GM19372 (cell line): Measurements from ENCODE around the gene CALB2.
"Not testable (repeated sequence)": the region's sequence is repeated elsewhere in the genome, so short reads cannot be mapped to it uniquely, and the experiment has no call there.

ENCODE experiments used
- ATAC-seq: cut with Tn5 transposase; IDR thresholded peaks from one replicate; pipeline ENCODE4 v1.9.1; 2021; ENCODE audit warnings: mild to moderate bottlenecking, low read depth, moderate library complexity; ENCODE audit not compliant: unreplicated experiment

The CALB2 gene

DNA sequence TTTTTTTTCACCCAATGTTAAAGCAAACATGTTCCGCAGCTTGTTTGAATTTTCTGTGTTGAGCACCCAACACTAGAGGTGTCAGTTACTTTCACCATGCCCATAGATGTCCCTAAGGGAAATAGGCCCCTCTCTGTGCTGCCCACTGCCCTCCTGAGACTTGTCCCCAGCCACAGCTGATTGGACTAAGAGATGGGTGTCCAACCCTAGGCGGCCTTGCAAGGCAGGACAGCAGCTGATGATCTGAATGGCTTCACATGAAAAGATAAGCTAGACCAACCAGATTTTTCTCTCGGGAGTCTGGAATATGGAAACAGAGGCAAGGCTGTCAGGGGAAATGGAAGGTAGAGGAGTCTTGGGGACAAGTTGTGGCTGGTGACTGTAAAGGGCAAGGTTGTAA lies 6.1 kb upstream of the CALB2 start:
- no peak for ATAC-seq

DNA sequence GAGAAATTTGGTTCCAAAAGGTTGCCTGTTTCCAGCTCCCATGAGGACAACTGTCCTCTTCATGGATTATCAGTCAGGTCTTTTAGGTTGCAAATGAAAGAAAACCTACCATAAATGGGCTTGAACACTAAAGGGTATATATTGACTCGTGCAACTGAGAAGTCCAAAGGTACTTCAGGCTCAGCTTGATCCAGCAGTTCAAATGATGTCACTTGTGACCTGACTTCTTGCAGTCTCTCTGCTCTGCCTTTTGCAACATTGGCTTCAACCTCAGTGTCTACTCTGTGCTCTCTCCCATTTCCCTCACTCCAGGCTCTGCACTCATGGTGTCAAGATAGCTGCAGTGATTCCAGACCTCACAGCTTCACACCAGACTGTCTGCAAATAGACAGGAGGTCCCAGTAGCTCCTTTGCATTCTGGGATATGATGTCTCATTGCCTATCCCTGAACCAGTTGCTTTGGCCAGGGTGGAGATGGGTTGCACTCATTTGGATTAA lies 5.5 kb upstream of the CALB2 start:
- ATAC-seq: no peak

DNA sequence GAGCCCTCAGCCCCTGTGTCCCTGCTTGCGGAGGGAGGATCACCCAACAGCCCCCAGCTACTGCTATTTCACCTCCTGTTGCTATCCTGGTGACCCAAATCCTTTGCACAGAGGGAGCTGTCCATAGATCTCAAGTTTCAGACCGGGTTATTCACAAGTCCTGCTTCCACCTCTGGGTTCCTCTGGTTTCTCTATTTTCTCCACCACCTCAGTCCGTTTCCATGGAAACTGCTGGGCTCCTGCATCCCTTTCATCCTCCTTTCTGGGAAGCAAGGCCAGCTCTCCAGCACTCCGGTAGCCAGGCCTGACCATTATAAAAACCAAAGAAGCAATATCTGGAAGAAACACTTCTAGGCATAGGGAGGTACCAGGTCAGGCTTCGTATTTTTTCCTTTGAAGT lies 4.8 kb upstream of the CALB2 start:
- ATAC-seq: no peak

DNA sequence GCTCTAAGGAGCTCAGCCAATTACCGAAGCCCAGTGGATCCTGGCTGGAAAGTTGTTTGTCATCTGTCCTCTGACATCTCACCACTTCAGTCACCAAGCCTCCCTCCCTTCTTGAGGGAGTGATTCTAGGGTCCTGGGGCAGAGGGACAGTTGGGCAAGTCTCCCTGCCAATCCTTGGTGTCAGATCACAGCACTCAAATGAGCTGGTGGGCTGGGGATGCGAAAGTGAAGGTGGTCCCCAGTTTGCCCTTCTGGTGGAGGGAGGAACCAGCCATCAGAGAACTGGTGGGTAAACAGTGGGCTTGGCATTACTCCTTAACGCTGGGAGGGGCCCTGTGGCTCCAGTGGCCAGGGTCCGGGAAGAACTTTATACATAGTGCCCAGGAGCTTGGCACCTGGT lies 4.4 kb upstream of the CALB2 start:
- no peak for ATAC-seq

DNA sequence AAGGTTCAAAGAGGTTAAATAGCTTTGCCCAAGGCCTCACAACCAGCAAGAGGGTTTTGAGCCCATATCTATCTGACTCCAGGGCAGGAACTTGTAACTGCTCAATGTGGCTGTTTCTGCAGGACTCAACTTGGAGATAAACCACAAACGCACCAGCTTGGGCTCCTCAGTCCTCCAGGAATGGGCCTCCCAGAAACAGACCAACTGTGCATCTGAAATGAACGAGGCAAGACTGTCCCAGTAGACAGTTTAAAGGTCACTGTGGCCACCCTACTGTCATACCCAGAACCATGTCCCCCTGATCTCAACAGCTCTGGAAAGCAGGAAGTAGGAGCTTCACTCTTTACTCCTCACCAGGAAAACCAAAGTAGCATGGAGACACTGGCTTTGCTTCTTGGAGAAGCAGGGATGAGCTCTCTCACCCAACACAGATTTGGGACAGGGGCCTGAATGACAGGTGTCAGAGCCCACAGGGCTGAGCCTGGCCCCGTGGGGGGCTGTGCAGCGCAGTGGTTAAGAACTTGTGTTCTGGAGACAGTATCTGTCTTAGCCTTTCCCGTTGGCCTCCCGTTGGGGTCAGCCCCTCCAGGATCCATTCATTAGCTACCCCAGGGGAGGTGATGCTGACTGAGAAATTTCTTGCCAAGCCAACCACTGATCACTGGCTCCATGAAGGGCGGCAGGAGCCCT lies 2.3 kb upstream of the CALB2 start:
- no peak for ATAC-seq

DNA sequence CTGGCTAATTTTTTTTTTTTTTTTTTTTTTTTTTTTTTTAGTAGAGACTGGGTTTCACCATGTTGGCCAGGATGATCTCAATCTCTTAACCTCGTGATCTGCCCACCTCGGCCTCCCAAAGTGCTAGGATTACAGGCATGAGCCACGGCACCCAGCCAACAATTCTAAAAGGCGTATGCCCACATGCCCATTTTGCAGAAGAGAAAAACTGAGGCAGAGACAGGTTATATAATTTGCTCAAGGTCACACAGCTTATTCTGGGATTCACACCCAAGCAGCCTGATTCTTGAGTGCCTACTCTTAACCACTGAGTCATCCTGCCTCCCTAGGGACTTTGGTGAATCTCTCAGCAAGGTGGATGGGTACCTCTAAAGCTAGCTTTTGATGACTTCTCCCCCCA lies 1.6 kb upstream of the CALB2 start:
- not testable (repeated sequence) for ATAC-seq

DNA sequence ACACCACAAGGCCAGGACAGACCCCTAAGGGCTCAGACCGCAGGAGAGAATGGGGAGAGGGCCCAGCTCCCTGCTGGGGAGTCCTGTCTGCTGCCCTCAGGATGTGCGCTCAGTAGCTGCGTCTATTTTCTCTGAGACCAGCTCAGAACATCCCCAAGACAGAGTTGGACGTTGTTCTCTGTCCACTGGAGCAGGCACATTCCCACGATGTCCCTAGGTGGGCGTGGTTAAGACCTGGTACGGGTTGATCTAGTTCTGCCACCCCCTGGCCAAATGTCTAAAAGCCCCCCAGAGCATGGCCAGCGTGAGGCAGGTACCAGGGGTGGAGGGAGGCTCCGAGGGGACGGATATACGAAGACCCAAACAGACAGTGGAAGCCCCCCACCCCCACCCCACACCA lies 842 bp upstream of the CALB2 start:
- ATAC-seq: no peak

DNA sequence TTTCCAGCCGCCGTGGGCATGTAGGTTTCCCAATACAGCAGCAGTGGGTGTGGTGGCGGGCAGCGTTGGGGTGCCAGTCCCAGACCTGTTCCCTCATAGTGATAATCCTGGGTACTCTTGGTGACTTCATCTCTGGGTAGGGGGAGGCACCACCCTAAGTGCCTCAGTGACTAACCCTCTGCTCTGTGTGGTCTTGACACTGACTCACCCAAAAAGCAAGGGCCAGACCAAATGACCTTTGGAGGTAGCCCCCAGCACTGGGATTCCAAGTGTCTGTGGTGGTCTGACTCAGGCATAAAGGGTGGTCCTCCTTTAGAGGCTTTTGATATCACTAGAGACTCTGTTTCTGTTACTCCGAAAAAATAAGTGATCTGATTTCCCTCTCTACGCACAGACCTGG lies 908 bp downstream of the CALB2 start:
- ATAC-seq: no peak

DNA sequence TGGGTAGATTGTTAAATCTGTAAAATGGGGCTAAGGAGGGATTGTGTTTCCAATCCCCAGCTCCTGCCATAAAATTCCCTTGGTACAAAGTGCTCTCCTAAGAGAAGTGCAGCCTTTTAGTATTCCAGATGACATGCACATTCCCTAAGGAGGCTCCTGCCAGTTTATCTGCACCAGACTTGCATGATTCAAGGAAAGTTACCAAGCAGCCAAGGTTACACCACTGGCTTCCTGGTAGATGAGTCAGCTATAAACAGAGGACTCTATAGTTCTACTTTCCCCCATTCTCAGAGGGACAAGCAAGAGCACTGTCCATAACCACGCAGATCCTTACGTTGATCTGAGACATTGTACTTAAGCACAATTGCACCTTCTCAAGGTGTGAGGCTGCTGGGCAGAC lies 1.9 kb downstream of the CALB2 start:
- no peak for ATAC-seq

DNA sequence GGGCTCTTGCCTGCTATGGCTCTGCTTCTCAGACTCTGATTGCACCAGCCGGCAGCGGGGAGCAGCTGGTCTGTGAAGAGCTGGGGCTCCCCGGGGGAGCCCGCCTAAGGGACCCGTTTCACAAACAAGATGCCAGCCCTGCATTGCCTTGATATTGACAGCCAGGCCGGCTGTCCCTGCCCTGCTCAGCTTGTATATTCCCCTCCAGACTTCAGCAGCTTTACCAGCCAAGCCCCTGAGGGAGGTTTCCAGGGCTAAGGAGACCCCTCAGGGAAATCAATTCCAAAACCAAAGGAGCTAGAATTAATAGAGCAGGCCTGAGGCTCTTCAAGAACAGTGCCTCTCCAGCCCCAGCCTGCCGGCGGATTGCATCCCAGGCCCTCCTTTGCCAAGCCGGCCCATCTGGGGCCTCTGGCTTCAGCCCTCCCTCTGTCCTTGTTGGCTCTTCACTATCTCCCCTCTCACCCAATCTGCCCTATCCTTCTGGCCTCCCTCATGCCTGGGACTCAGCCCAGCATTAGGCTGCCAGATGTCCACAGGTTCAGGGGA lies 5.7 kb downstream of the CALB2 start:
- no peak for ATAC-seq

DNA sequence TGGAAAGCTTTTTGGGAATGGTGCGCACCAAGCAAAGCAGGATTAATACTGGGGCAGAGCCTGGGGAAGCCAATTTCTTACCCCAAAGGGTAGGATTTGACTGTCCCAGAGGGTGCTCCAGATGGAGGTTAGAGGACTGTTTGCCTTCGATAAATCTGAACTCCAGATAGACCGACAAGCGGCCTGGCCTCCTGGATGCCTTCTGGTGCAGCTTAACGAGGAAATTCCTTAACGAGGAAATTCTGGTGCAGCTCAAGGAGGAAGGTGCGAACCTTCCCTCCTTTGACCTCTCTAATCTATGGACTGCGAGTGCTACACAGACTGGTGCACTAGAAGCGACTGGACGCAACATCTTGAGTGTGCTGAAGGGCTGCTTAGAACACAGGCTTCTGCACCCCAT lies 6.5 kb downstream of the CALB2 start:
- no peak for ATAC-seq

DNA sequence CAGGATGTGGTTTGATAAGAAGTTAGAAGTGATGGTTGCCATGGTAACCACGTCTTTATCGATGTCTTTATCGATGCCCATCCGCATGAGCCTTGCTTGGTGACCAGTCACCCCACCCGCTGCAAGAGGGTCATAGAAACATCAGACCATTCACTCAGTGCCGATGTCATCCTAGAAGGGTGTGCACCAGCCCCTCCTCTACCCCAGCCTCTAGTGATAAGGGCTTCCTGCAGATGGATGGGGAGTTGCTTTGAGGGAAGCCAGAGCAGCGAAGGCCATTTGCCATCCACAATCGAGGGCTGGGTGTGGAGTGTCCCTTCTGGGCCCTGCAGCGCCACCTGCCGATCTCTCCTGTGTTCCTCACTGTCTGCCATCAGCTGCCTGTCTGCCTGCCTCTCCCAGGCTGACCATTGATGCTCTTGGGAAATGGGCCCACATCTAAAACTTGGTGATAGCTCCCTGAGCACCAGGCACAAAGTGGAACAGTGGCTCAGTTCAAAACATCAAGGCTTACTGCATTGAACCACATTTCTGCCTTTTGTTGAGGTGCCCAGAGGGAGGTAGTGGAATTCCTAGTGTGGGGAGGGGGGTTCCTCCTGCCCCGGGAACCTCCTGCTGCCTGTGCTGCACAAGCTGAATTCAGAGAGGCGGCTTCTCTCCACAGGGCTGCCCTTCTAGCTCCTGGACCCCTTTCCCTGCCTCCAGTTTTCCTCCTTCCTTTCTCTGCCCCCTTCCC lies 8.9 kb downstream of the CALB2 start:
- ATAC-seq: no peak

DNA sequence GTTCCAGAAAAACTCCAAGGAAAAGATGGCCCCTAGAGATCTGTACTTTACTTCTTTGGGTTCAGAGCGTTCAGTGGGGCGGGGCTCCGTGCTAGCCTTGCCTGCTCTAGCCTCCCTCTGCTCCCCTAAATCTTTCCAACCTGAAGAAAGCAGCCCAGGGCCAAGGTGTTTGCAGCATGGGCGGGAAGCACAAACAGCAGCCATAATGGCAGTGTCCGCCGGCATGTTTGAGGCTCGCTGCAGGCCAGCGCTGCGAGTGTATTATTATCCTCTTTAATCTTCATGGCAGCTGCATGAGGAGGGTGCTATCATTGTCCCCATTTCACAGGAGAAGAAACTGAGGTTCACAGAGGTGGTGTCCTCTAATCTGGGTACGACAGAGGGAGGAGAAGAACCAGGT lies 10.4 kb downstream of the CALB2 start:
- no peak for ATAC-seq

DNA sequence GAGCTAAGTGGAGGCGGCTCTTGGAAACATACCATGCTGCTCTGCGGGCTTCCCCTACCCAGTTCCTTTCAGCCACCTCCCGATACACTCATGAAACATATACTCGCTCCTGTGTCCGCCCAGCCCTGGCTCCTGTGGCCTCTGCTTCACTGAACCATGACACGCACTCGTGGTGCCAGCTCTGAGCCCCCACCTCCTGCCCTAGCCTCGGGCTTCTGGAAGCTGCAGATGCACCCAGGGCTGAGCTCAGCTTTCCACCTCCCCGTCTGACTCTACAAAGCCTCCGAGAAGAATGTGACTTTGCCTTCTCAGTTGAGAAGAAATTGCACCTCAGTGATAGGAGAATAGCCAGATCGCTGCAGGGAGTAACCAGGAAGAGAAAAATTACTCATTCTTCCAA lies 11.0 kb downstream of the CALB2 start:
- ATAC-seq: no peak

DNA sequence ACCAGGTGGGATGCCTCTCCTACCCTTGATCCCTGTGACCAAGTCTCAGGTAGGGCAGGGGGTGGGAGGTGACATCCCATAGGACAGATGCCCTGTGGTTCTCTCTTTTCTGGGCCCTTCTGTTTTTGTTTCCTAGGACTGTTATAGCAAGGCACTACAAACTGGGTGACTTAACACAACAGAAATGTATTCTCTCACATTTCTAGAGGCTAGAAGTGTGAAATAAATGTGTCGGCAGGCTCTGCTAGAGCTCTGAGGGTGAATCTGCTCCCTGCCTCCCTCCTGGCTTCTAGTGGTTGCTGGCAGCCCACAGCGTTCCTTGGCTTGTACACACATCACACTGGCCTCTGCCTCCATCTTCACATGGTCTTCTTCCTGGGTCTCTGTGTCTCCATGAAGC lies 12.7 kb downstream of the CALB2 start:
- ATAC-seq: no peak

DNA sequence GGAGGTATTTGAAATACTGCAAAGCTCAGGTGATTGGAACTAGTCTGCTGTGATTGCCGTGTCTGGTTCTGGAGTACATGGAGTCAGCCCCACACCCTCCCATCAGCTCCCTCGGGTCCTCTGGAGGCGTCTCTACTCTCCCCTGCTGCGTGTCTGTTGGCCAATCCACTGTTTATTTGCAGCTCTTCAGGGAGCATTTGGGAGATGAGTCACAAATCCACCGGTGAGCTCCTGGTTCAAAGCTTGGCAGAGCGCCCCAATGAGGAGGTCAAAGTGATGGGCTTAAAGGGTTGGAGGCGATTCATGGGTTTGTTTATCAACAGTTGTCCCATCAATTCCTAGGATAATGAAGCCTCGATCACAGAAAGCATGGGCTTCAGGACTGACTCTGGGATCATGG lies 14.6 kb downstream of the CALB2 start:
- ATAC-seq: no peak

DNA sequence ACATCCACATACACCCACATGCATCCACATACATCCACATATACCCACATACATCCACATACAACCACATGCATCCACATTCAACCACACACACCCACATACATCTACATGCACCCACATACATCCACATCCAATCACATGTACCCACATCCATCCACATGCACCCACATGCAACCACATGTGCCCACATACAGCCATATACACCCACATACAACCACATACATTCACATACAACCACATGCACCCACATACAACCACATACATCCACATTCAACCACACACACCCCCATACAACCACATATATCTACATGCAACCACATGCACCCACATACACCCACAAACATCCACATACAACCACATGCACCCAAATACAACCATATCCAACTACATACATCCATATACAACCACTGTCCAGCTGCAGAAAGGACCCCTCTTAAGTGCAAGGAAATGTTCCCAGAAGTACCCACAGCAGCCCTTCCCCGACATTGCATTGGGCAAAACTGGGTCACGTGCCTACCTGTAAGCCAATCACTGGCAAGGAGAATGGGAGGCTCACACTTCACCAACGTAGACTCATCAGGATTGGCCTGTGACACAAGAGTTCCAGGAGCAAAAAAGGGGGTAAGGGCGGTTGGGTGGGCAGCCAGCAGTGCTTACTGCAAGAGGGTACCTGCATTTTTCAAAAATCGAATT lies 18.1 kb downstream of the CALB2 start:
- ATAC-seq: no peak

DNA sequence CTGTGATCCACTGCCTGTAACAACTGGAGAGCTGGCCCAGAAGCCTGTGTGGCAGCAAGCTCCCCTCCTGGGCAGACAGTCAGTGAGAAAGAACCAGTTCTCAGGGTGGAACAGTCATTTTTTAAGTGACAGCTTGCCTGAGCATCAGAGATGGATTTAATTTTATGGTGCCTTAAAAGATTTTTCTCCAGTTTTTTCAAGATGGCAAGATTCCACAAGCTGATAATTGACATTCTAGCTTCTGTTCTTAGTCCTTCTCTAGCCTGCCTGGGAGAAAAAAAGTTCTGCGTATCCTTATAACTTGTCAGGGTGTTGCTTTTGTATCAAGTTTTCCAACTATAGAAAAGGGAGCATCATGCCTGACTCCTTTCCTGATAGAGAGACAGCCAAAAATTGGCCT lies 21.2 kb downstream of the CALB2 start:
- ATAC-seq: no peak

DNA sequence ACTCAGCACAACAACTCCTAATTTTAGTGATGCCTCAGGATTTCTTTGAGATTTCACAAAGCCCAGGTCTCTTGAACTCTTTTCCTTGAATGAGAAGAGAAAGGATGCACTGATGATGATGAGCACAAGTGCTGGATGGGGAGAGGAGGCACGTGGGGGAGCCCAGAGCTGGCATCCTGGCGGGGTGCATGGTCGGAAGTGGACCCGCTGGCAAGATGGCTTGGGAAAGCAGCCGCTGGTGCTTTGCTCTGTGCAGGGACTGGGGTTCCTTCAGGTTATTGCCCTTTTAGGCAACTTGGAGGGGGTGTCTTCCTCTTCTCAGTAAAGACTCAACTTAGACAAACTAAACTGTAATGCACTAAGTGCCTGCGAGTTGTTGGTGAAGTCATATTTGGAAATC lies 22.3 kb downstream of the CALB2 start:
- no peak for ATAC-seq

DNA sequence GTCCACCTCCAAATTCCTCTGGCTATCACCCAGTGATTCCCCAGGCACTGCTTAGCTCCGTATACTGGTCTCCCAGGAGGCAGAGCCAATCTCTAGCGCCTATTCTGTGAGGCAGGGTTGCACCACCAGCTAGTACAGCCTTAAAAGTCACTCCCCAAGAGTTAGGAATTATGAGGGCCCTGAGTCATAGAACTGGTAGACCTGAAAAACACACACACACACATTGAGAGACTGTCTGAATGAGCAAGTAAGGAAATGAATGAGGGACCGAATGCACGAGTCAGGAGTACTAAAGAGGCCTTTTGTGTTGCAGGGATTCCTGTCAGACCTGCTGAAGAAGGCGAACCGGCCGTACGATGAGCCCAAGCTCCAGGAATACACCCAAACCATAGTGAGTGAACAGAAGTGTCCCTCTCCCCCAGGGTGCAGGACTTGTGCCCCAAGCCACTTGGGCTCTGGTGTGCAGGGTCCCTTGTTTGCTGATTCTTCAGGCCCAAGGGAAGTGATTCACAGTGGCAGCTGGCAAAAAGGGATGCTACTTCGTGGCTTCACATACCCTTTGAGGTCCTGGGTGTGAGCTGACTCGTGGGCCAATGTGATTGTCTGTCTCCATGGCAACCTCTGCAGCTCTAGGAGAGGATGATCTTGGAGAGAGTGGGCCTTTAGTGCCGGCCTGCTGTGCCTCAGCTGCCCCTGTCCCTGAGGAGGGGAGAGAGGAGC lies 24.7 kb downstream of the CALB2 start:
- ATAC-seq: no peak
